Measurements from ENCODE around the gene MLX.
"Not testable (repeated sequence)": the region's sequence is repeated elsewhere in the genome, so short reads cannot be mapped to it uniquely, and the experiment has no call there.

MLX gene

GRCh38 chr17:42536372-42537155 lies 30.3 kb upstream of the MLX start:
- peak; percentile 34 to 90 for DNase-seq

GRCh38 chr17:42537156-42537805 lies 29.6 kb upstream of the MLX start:
- no peak for DNase-seq

- DNase-seq = no peak
Observed at GRCh38 chr17:42537826-42538451, 29.0 kb upstream of the MLX start.

GRCh38 chr17:42538482-42538881 lies 28.4 kb upstream of the MLX start:
- no peak for DNase-seq

GRCh38 chr17:42540558-42540957 lies 26.3 kb upstream of the MLX start:
- DNase-seq = not testable (repeated sequence)

GRCh38 chr17:42541041-42541833 lies 25.7 kb upstream of the MLX start:
- no peak for DNase-seq

GRCh38 chr17:42543190-42544079 lies 23.5 kb upstream of the MLX start:
- DNase-seq = no peak

- no peak for DNase-seq
Observed at GRCh38 chr17:42544874-42545283, 22.0 kb upstream of the MLX start.

GRCh38 chr17:42545755-42546505 lies 21.0 kb upstream of the MLX start:
- DNase-seq = not testable (repeated sequence)

GRCh38 chr17:42547001-42547461 lies 19.9 kb upstream of the MLX start:
- no peak for DNase-seq

GRCh38 chr17:42547698-42548069 lies 19.2 kb upstream of the MLX start:
- DNase-seq = no peak

- DNase-seq = peak; percentile 69 to 92
Observed at GRCh38 chr17:42548070-42548837, 18.6 kb upstream of the MLX start.

GRCh38 chr17:42548993-42549755 lies 17.7 kb upstream of the MLX start:
- DNase-seq = no peak

GRCh38 chr17:42552736-42553135 lies 14.2 kb upstream of the MLX start, which contains the start of gene HSD17B1:
Gene HSD17B1, plus strand, starts transcription at chr17:42552923. Its CDS starts 11 bp downstream, at chr17:42552934.
- DNase-seq = not testable (repeated sequence)

GRCh38 chr17:42553161-42553818 lies 13.6 kb upstream of the MLX start:
- no peak for DNase-seq

GRCh38 chr17:42553866-42554249 lies 13.0 kb upstream of the MLX start:
- no peak for DNase-seq

GRCh38 chr17:42554250-42555121 lies 12.4 kb upstream of the MLX start:
- DNase-seq = peak; percentile 50 to 88

GRCh38 chr17:42555122-42555622 lies 11.7 kb upstream of the MLX start:
- no peak for DNase-seq
